Uterus (tissue), 2 donors: Measurements from ENCODE around the gene CAMK1.

ENCODE experiments used
- CTCF ChIP-seq, 4 experiments: fragments of 200-600 bp in 2 of 4; fragments of 450-650 bp in 2 of 4; sonication (generic) in 2 of 4; IDR thresholded peaks; one replicate each; pipeline ENCODE4 v1.5.1; 2016 to 2019; ENCODE audit warnings: antibody characterized with exemption in 4 of 4, mild to moderate bottlenecking in 2 of 4, moderate library complexity in 1 of 4
- POLR2A ChIP-seq, 2 donors: fragments of 450-650 bp; IDR thresholded peaks; one replicate each; pipeline ENCODE4 v1.6.1; 2016; ENCODE audit warnings: antibody characterized with exemption in 2 of 2, mild to moderate bottlenecking in 1 of 2, moderate library complexity in 1 of 2

DNA sequence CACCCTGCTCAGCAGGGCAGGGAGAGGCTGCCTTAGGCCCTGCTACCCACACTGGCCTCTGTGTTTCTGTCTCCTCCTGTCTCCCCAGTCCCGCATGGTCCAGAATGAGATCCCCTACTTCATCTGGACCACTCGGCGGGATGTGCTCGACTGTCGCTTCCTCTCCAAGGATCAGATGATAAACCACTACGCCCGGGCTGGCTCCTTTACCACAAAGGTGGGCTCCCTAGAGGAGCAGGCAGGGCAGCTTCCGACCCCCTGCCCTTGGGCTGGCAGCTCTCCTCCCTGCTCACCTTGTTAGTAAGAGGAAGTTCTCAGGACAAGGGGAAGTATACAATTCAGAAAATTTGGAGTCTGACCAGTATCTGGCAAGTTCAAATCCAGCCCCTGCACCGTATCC is 46.2 kb upstream of the CAMK1 start:
- no peak for TF ChIP-seq CTCF (IDR thresholded peaks at IDR 0.05)
- TF ChIP-seq POLR2A (IDR thresholded peaks at IDR 0.05): no peak
